H4 (cell line): ENCODE results near the gene NEDD4L. TPM values are rescaled to one million over a fixed set of nuclear protein-coding genes. Genes with fewer than 3 reads are reported as not detected.

Source experiments
- DNase-seq: peaks from one replicate; pipeline ENCODE4 v3.0.0-alpha.2; 2015; ENCODE audit warnings: low spot score
- total RNA-seq: library from RNA; depleted of rRNA; stranded (reverse); fragments of >200 nt; shearing (Covaris generic); gene quantifications from 2 replicates; pipeline ENCODE4 v1.2.3, GENCODE V29; 2014

The NEDD4L gene
- total RNA-seq, 1 experiment from 2014 or later = 20.4 TPM

- no peak for DNase-seq
These were observed 352.9 kb downstream of the NEDD4L start for GRCh38 chr18:58396966-58397365.

DNA sequence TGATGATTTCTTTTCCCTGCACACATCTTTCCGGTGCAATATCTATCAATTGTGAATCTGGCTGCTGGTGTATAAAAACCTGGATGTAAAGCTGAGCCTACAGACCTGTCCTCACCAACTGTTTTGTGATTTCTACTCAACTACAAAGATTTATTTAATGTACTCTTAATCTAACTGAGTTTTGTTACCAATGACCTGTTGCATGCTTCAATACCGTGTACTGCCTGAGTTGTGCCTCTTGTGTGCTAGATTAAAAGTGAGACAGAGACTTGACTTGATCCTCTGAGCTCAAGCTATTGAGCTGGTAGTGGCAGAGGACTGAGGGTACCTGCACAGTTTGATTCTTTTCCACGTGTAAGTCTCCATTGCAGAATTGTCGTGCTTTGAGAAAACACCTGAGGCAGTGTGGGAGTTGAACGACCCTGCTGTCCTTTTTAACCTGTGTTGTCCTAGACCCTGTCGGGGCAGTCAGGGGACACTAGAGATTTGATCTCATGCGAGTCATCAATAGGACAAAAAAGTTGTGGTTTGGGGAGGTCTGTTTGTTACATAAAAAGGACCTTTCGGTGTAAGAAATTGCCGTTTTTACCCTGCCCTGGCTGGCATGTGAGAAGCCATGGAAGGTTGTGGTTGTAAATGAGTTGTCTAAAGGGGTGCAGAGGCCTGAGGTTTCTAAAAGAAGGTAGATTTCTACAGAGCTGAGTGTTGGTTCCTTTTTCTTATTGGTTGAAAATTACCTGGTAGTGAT is 353.5 kb downstream of the NEDD4L start:
- DNase-seq = no peak

DNA sequence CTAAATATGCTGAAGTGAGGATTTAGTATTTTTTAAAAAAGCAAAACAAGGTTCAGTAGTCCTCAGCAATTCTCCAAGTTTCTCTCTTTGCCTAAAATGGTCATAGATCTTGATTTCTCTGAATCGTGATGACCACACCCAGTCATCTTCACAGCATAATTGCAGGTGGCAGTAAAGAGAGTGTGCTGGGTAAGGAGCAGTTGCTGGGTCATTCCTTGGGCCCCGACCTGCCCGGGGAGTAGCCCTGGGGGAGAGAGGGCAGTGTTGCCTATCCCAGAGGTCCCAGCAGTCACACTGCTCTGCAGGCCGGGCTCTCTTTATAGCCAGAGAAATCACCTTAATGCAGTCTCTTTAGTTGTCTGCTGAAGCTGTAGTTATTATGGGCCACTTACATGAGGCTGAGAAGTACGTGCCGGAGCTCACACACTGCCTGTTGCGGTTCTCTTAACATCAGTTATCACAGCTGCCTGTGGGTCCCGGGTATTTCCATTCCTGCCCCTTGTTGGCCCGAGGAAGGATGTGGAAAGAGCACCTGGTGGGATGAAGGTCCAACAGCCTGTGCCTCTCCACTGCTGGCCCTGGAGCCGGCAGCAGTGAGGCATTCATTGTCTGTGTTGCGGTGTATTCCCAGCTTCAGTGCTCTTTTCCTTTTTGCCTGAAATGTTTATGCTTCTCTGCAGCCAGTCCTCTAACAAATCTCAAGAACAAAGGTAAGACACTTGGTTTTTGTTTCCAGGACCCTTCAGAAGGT is 354.8 kb downstream of the NEDD4L start:
- DNase-seq = no peak

DNA sequence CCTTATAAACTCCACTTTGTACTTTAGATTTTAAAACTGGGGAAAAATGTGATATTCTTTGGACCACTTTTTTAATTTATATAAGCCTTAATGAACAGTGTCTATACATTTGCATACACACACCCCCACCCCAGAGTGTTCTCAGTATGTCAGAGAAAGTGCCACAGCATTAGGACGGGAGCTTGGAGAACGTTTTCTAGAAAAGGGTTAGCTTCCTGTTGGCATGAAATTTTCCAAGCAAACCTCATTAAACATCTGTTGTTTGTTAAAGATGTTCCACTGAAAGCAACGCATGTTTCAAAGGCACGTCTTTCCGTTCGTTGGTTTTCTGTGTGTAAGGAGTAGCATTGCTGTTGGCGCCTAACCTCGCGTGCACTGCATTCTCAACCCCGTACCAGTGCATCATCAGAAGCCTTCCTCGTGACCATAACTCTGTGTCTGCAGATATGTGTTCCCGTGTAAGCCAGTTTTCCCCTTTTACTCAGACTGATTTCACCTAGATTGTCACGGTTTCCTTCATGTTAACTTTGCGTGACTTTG is 356.4 kb downstream of the NEDD4L start:
- no peak for DNase-seq

GRCh38 chr18:58401191-58401590 is 357.2 kb downstream of the NEDD4L start:
- DNase-seq = no peak

DNA sequence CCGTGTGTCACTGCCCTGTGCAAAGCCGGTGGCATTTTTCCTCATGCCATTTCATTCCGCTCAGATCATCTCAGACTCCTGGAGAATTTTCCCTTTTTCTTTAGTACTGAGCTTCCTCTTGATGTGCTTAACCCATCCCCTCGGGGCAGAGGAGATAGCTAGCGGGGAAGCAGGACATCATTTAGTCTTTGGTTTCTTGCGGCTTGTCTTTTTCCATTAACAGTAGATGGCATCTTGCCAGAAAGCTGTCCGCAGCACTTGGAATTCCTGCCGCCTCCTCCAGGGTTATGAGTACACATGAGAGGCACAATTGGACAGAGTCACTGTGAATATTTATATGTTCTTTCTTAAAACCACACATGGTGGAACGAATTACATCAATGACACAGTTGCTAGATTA is 358.2 kb downstream of the NEDD4L start:
- no peak for DNase-seq

DNA sequence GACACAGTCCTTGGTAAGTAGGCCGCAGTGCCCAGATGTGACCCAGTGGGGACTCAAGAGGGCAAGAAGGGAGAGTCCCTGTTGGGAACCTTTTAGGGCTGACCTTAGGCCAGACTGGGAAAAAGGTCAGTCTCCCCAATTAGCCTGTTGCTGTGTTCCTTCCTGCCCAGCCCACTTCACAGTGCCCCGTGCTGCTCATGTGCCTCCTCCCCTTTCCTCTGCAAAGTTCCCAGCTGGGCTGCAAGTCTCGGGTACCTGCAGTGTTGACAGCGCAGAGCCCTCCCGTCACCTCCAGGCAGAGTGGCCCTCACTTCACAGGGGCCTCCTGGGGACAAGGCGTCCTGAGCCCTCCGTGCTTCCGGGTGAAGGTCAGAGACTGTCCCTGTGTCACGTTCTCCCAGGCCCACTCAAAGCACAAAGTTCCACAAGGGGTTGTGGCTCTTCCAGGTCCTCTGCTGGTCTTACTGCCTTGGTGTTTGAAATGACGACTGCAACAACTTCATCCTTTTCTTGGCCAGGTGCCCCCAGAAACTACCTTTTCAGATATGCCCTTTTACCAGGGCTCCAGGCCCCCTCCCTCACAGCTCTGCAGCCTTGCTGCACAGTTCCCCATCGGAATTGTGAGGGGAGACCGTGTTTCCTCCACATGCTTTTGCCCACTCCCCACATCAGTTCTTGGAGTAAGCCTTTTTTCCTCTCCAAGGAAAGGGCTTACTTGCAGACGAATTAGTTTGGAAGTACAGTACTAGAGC is 359.1 kb downstream of the NEDD4L start:
- DNase-seq = no peak

DNA sequence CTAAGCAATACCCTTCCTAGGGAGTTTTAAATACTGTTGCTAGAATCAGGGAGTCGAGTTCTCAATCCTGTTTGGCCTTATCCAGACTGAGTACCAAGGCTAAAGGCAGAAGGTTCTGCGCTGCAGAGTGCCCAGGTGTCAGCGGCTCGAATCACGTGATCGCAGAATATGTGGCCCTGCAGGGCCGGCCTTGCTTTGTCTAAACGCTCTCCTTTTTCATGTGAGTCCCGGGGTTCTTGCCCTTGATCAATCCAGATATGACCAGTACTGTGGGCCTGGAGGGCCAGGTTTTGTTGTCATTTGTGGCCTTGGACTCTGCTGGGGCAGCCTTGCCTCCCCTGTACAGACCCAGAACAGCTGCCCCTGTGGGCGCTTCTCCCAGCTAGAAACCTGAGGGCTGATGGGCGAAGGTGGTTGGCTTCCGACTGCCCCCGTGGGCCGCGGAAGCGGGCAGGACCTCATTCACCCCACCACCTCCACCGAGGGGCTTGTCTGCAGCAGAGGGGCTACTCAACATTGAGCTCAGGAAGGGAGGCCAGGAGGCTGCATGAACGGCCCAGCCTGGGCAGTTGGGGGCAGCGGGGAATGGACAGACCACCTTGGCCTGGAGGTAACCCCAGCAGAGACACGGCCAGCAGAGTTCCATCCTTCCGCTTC is 359.9 kb downstream of the NEDD4L start:
- DNase-seq = no peak

GRCh38 chr18:58405107-58405898 is 361.3 kb downstream of the NEDD4L start:
- DNase-seq = no peak

DNA sequence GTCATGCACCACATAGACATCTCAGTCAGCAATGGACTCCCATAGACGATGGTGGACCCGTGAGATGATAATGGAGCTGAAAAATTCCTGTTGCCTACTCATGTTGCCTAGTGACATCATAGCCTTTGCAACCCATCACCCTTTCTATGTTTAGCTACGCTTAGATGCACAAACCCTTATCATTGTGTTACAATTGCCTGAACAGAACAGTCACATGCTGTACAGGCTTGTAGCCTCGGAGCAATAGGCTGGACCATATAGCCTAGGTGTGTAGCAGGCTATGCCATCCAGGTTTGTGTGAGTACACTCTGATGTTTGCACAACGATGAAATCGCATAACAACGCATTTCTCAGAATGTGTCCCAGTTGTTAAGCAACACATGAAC is 363.2 kb downstream of the NEDD4L start:
- no peak for DNase-seq

GRCh38 chr18:58407649-58408407 is 363.8 kb downstream of the NEDD4L start:
- no peak for DNase-seq

DNA sequence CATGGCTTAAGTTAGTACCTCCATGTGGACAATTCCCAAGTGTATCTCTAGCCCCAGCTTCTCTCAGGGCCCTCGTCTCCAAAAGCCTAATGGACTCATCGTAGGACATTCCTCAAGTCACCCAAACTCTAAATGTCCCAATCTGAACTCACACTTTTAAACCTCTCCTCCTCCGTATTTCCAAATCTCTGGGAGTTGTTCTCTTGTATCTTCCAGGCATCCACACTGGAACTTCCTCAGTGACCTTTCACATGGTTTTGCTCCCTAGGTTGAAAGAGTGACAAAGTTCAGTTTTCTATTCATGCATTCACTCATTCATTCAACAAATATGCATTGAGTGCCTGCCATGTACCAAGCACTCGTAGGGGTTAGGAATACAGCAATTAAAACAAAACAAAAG is 364.6 kb downstream of the NEDD4L start:
- no peak for DNase-seq

DNA sequence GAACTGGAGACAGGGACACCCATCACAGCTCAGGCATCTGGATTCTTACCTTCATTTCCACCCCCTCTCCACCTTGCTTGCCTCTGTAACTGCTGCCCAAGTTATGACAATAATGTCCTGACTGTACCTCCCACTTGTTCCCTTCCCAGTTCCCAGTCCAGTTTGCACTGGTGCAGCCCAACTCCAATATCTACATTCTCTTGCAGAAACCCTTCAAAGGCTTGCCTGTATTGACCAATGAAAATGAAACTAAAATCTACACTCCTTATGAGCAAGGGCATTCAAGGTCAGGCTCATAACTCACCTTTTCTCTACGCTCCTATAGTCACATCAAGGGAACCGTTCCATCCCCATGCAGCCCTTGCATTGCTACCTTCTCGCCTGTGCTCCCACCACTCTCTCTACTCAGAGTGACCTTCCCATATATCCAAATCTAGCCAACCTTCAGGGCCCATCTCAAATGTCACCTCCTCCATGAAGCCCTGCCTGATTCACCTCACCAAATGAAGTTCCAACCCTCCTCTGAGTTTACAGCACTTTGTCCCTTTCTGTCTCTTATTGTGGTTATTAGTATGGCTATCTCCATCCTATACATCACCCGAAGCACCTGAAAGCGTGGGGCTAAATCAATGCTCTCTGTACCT is 365.9 kb downstream of the NEDD4L start:
- no peak for DNase-seq

GRCh38 chr18:58411323-58411722 is 367.3 kb downstream of the NEDD4L start:
- no peak for DNase-seq

DNA sequence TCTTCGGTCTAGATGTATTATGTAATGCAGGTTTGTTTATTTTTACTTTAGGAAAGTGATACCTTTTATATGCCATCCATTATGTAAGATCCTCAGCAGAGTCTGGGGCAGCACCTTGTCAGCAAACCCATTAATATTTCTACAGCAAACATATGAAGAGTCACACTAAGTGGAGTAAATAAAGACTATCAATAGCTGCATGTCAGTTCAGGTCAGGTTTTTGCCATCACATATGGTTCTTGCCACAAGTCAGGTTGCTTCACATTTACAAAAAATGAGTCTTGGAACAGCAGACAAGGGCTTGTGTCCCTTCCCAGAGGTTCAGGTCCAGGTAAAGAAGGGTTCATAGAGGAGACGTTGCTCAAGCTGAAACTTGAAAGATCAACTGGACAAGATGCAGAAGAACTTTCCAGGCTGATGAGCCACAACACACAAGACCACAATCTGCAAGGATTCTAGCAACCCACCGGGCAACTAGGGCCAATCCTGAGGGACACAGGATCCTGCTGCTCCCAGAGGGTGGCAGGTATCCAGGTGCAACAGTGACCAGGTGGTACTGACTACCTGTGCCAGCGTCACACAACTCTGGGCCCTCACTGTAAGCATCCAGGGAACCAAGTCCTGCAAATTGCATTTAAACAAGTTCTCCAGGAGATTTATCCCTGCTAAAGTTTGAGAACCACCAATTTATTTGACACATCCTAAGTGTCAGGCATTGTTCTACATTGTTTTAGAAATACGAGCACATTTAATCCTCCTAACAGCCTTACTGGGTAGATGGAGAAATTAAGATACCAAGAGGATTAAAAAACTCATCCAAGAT is 369.0 kb downstream of the NEDD4L start:
- DNase-seq = no peak

DNA sequence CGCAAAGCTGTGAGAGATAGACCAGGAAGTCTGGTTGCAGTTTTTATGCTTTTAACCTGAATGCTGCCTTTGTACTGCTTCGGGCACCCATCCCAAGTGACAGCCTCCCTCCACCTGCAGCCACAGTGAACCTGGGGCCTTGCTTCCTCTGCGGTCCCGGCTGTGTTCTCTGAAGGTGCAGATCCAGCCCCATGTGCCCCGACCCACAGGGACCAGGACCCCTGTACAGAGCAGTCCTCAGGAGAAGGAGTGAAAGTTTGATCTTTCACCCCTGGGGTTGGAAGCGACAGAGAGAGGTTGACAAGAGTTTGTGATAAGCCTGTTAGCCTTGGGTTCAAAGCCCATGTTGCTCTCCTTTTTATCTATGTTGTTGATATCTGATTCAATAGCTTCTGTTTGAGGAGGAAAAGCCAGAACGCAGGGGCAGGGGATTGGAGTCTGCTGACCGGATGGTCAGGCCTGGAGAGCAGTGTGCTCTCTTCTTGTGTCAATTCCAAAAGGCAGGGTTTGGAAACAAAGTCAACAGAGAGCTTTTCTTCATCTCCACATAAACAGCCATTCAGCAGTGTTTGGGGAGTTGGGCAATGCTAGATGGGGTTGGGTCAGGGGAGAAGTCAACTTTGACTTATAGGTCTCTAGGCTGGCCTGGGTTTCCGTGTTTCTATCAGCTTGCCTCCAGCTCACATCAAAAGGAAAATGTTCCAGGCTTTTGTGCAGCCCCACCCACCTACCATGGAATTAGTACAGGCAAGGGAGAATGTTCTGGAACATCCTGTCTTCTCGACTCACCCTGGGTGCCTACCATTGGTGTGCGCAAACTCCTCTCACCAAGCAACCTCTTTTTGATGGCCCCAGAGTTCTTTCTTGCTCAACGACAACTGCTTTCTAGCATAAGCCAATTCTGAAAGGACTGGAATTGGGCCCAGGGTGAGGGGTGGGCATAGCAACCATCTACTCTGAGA is 369.9 kb downstream of the NEDD4L start:
- DNase-seq = no peak

GRCh38 chr18:58416014-58416703 is 372.1 kb downstream of the NEDD4L start:
- no peak for DNase-seq
